ENCODE measurements around the gene EDA2R.

EDA2R gene

DNA sequence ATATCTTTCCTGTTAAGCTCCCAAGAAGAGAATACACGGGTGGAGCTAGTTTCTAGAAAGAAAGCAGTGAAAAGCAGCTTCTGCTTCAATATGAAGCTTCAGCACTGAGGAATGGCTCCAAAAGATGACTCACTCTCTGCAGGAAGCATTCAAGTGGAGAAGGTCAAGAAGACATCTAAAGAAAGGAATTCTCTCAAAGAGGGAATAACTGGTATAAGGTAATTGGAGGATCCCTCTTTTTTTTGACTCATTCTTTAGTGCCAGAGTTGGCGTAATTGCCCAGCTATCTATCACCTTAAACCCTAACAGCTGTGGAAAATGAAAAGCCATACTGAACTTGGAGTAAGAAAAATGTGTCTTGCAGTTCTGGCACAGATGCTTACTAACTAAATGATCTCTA is 3.5 kb downstream of the EDA2R start:
- Histone ChIP-seq H3K4me2 (no peak overlapping the region), H4K20me1 (peaks cover 16% of the 10 kb centered on the region; the same call in 1 of the 2 replicates), H3K27ac (no peak overlapping the region), H3K36me3 (no peaks in the 10 kb centered on the region), H3K27me3 (peaks cover 59% of the 10 kb centered on the region), H3K4me3 (no peak overlapping the region), H3K9ac (no peak overlapping the region), H3K9me3 (no peaks in the 10 kb centered on the region), H3K4me1 (peaks cover 5% of the 10 kb centered on the region; the same call in 1 of the 2 replicates)
- no peak for TF ChIP-seq Cebpa-rat (IDR thresholded peaks at IDR 0.05)

DNA sequence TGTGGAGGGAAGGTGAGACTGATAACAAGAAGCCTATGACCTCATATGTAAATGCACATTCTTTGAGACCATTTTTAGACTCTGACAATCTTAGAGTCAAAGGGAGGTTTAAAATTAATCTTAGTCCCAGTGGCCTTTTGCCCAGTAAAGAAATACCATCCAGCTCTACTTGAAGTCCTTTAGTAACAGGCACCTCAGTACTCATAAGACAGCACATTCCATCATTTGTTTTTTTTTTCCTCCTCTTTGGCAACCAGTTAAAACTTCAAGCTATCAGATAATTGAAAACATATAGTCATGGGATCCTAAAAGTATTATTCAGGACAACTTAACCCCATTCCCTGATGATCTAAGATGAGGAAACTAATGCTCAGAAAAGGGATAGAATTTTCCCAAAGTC is 4.6 kb downstream of the EDA2R start:
- no peak for TF ChIP-seq Cebpa-rat (IDR thresholded peaks at IDR 0.05)
- peaks cover 59% of the 10 kb centered on the region for H3K27me3 ChIP-seq
- H3K4me2 ChIP-seq: no peak overlapping the region
- 0 out of 2 replicates have a peak, but pooled peaks cover 4% of the 10 kb centered on the region for H3K9me3 ChIP-seq
- H3K4me3 ChIP-seq: no peak overlapping the region
- no peaks in the 10 kb centered on the region for H3K36me3 ChIP-seq
- H3K4me1 ChIP-seq: peaks cover 5% of the 10 kb centered on the region; the same call in 1 of the 2 replicates
- H4K20me1 ChIP-seq: peaks cover 16% of the 10 kb centered on the region; the same call in 1 of the 2 replicates
- no peak overlapping the region for H3K27ac ChIP-seq
- no peak overlapping the region for H3K9ac ChIP-seq

DNA sequence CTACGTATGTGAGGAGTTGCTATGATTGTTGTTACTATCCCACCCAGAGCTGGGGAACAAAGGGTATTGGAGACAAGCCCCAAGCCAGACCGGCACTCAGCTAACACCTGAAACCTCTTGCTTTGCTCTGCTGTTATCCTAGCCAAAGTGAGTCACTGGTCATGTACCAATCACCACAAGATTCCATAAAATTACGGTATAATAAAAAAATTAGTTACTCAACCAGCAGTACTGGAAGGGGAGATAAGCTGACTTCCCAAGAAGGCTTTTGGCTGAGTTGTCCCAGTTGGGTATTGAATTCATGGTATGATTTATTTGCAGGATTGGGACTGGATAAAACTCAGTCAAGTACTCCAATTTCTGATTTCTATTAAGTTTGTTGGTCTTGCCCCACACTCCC is 5.3 kb downstream of the EDA2R start:
- Histone ChIP-seq H3K4me3 (no peak overlapping the region), H4K20me1 (peaks cover 16% of the 10 kb centered on the region; the same call in 1 of the 2 replicates), H3K36me3 (no peaks in the 10 kb centered on the region), H3K27me3 (peaks cover 57% of the 10 kb centered on the region), H3K9ac (no peak overlapping the region), H3K4me2 (no peak overlapping the region), H3K9me3 (0 out of 2 replicates have a peak, but pooled peaks cover 4% of the 10 kb centered on the region), H3K4me1 (peaks cover 5% of the 10 kb centered on the region; the same call in 1 of the 2 replicates), H3K27ac (no peak overlapping the region)
- TF ChIP-seq Cebpa-rat (IDR thresholded peaks at IDR 0.05): no peak

DNA sequence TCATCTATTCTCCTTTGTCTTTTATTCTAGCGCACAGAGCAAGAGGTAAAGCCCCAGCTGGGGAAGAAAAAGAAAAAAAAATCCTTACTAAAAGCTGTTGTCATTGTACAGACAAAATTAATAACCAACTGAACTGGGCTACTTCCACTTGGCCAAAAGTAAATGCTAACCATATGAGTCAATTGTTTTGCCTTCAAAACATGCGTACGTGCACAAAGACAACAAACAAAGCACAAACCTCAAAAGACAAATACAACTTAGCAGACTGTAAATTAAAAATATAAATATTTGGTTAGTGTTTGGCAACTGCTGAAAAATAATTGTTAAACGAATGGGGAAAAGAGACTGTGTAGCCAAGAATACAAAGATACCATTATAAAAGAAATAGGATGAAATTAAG is 5.9 kb downstream of the EDA2R start:
- peaks cover 16% of the 10 kb centered on the region; the same call in 1 of the 2 replicates for H4K20me1 ChIP-seq
- H3K9me3 ChIP-seq: 0 out of 2 replicates have a peak, but pooled peaks cover 4% of the 10 kb centered on the region
- H3K4me1 ChIP-seq: peaks cover 1% of the 10 kb centered on the region; the same call in 1 of the 2 replicates
- no peak overlapping the region for H3K4me3 ChIP-seq
- no peak overlapping the region for H3K4me2 ChIP-seq
- no peak overlapping the region for H3K9ac ChIP-seq
- no peak for TF ChIP-seq Cebpa-rat (IDR thresholded peaks at IDR 0.05)
- H3K27ac ChIP-seq: no peak overlapping the region
- H3K36me3 ChIP-seq: no peaks in the 10 kb centered on the region
- H3K27me3 ChIP-seq: peaks cover 51% of the 10 kb centered on the region

DNA sequence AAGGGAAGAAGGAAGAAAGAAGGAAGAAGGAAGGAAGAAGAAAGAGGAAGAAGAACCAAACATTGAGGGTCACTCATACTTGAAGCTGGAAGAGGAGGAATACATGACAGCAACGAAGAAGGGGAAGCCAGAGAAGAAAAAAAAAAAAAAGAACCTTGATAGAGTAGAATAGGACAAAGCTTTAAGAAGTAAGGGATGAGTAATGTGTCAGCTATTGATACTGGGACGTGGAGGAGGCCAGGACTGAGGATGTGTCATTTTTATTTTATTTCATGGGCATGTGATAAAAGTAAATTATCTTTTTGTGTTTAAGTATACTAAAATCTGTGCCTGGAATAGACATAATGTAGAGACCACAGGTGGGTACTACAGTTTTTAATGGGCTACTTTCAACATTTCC is 6.4 kb downstream of the EDA2R start:
- TF ChIP-seq Cebpa-rat (IDR thresholded peaks at IDR 0.05): no peak
- Histone ChIP-seq H3K9me3 (0 out of 2 replicates have a peak, but pooled peaks cover 4% of the 10 kb centered on the region), H4K20me1 (peaks cover 16% of the 10 kb centered on the region; the same call in 1 of the 2 replicates), H3K4me3 (no peak overlapping the region), H3K4me2 (no peak overlapping the region), H3K27ac (no peak overlapping the region), H3K4me1 (no peaks in the 10 kb centered on the region), H3K27me3 (peaks cover 48% of the 10 kb centered on the region), H3K9ac (no peak overlapping the region), H3K36me3 (no peaks in the 10 kb centered on the region)

DNA sequence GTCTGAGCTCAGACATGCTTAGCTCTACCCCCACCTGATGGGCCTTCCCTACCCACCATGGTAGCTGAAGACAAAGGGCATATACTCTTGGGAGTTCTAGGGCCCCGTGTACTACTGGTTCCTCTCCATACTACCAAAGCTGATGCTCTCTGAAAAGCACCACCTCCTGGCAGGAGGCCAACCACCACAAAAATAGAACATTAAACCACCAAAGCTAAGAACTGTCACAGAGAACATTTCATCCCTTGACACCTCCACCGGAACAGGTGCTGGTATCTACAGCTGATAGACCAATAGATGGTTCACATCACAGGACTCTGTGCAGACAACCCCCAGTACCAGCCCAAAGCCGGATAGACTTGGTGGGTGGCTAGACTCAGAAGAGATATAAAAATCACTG is 13.4 kb downstream of the EDA2R start:
- TF ChIP-seq Cebpa-rat (IDR thresholded peaks at IDR 0.05): no peak
- H3K36me3 ChIP-seq: no peaks in the 10 kb centered on the region
- peaks cover 26% of the 10 kb centered on the region; the same call in 1 of the 2 replicates for H4K20me1 ChIP-seq
- no peak overlapping the region for H3K4me3 ChIP-seq
- peaks cover 33% of the 10 kb centered on the region for H3K27me3 ChIP-seq
- peaks cover 9% of the 10 kb centered on the region; the same call in 1 of the 2 replicates for H3K9me3 ChIP-seq
- H3K4me2 ChIP-seq: peak overlapping the region; percentile 39
- H3K27ac ChIP-seq: no peak overlapping the region
- peaks cover 10% of the 10 kb centered on the region for H3K4me1 ChIP-seq
- no peak overlapping the region for H3K9ac ChIP-seq

DNA sequence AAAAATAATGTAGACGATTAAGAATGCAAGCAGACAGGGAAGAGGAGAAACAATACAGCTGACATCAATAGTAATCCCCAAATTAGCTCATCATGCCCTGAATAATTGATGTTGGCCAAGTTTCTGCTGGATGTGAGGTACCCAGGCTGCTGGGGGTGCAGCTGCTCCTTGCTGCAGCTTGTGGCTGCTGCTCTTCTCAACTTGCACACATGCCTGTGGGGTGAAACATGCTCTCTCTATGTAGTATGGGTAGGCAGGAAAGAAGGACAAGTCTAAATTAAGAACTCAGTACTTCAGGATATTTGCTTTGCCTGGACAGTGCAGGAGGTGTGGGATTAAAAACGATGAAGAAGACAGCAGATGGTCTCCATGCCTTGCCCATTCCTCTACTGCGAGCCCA is 16.7 kb downstream of the EDA2R start:
- peaks cover 10% of the 10 kb centered on the region for H3K4me1 ChIP-seq
- H3K27ac ChIP-seq: no peak overlapping the region
- no peak overlapping the region for H3K9ac ChIP-seq
- H4K20me1 ChIP-seq: peaks cover 39% of the 10 kb centered on the region; the same call in 1 of the 2 replicates
- no peak overlapping the region for H3K4me2 ChIP-seq
- no peaks in the 10 kb centered on the region for H3K36me3 ChIP-seq
- peaks cover 5% of the 10 kb centered on the region; the same call in 1 of the 2 replicates for H3K9me3 ChIP-seq
- no peak overlapping the region for H3K4me3 ChIP-seq
- TF ChIP-seq Cebpa-rat (IDR thresholded peaks at IDR 0.05): no peak
- H3K27me3 ChIP-seq: peaks cover 48% of the 10 kb centered on the region

DNA sequence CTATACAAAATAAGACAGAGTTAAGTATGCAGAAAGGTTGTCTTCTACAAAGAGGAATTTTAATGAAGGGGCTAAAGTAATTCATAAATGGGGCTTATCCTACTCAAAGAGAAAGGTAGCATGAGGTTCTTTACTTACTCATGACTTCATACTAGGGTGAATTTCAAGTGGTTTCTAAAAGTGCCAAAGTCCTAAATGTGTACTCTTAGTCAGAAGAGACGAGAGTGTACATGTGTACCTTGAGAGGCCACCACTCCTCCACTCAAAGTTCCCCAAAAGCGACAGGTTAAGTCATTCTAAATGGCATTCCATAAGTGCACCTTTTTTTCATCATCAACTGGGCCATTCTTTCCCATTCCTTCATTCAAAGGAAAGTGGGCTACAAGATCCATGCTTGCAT is 21.9 kb downstream of the EDA2R start:
- H3K4me2 ChIP-seq: no peak overlapping the region
- peaks cover 50% of the 10 kb centered on the region for H3K27me3 ChIP-seq
- H3K9me3 ChIP-seq: no peaks in the 10 kb centered on the region
- no peaks in the 10 kb centered on the region for H3K4me1 ChIP-seq
- no peak overlapping the region for H3K4me3 ChIP-seq
- TF ChIP-seq Cebpa-rat (IDR thresholded peaks at IDR 0.05): no peak
- H3K9ac ChIP-seq: no peak overlapping the region
- no peak overlapping the region for H3K27ac ChIP-seq
- no peaks in the 10 kb centered on the region for H3K36me3 ChIP-seq
- H4K20me1 ChIP-seq: peaks cover 36% of the 10 kb centered on the region; the same call in 1 of the 2 replicates

DNA sequence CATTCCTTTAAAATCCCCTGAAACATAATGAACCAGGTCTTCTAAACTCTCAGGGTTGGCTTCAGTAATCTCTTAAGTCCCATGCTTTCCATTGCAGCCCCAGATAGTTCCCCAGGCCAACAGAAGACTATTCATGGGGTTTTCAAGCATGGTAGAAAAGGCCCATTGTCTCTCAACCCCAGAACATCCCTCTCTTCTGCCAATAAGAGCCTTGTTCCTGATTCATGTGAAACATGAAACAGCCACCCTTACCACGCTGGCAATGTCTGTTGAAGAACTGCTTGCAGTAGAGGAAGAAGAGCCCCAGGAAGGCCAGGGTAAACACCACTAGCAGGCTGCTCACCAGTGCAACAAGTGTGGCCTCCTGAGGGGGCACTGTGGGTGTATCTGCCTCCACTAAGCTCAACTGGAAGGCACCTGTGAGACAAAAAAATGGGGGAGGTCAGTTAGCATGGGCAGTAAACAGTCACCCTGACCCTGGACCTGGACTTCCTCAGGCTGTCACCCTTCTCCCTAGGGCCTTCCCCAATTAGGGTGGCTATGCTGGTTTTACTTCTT is 36.4 kb downstream of the EDA2R start:
- Histone ChIP-seq H4K20me1 (no peaks in the 10 kb centered on the region), H3K36me3 (peaks cover 7% of the 10 kb centered on the region; the same call in 1 of the 2 replicates), H3K9ac (no peak overlapping the region)

DNA sequence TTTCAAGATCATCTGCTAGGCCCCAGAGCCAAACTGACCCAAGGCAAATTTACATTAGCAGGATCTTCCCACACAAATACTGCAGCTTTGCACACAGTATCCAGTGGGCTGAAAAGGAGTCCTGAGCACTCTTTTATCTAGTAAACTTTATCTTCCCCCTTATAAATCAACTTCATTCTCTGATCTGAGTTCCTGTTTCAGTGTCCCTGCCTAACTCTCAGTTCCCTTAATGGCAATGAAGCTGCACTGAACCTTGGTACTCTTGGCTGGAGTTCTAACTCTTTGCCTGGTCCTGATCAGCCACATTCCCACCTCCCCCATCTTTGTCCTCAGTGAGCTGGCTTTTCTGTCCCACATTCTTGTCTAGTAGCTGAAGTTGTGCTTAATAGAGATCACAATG is 37.4 kb downstream of the EDA2R start:
- Histone ChIP-seq H3K27me3 (peaks cover 74% of the 10 kb centered on the region), H3K9ac (no peak overlapping the region), H3K27ac (no peak overlapping the region), H3K4me3 (no peak overlapping the region), H3K4me1 (no peaks in the 10 kb centered on the region), H3K9me3 (no peaks in the 10 kb centered on the region), H4K20me1 (no peaks in the 10 kb centered on the region), H3K4me2 (no peak overlapping the region), H3K36me3 (peaks cover 7% of the 10 kb centered on the region; the same call in 1 of the 2 replicates)
- TF ChIP-seq Cebpa-rat (IDR thresholded peaks at IDR 0.05): no peak

More for the DNA sequence above, 36.4 kb downstream of the EDA2R start:
- TF ChIP-seq Cebpa-rat (IDR thresholded peaks at IDR 0.05): no peak
- peaks cover 66% of the 10 kb centered on the region for H3K27me3 ChIP-seq
- H3K4me2 ChIP-seq: no peak overlapping the region
- H3K9me3 ChIP-seq: peaks cover 7% of the 10 kb centered on the region; the same call in 1 of the 2 replicates
- H3K27ac ChIP-seq: no peak overlapping the region
- no peak overlapping the region for H3K4me3 ChIP-seq
- H3K4me1 ChIP-seq: no peaks in the 10 kb centered on the region

All from BLaER1 (cell line).